ENCODE measurements around the gene FLRT1.

Gene FLRT1

GRCh38 chr11:64049509-64049908 lies 13.8 kb downstream of the FLRT1 start:
- no peak for DNase-seq

GRCh38 chr11:64051297-64051696 lies 15.6 kb downstream of the FLRT1 start:
- no peak for DNase-seq

DNA sequence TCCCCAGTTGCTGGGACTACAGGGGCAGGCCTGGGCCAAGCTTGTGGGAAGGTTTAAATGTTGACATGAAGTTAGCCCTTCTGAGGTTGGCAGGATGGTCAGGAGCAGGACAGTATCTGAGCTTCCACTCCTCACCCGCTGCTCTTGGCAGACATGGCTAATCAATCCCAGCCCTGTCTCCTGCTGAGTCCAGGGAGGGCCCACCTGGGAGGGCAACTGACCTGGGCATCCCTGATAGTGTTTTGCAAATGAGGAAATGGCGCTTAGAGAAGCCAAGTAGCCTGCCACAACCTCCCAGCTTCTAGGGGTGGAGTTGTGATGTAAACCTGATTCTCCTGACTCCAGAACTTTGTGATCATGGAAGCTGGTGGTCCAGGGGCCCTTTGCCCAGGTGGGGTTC lies 16.7 kb downstream of the FLRT1 start:
- DNase-seq = no peak

DNA sequence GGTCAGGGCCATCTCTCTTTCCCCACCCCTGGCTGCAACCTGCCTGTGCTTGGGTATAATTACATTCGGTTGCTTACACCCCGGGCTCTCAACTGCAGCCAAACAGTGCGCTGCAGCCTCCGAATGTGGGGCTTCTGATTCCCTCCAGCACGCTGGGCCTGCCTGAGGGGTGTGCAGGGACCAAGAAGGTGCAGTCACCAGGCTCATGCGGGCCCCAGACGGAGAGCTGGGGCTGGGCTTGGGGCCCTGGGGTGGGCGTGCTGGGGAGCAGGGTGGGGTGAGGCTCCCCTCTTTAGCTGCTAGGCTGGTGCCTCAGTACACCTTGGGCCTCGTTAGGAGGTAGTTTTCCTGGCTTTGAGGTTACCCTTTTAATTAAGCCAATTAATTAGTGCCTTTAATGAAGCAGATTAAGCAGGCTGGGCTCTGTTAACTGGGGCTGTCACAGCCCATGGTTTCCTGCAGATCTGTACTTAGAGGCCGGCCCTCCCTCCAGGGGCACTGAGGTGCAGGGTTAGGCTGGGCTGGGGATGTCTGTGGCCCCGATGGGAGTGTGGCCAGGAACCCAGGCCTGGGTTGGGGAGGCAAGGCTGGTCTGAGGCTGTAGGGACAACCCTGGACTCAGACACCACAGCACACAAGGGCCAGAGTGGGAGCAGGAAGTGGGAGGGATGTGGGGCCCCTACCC lies 17.3 kb downstream of the FLRT1 start:
- DNase-seq = no peak

DNA sequence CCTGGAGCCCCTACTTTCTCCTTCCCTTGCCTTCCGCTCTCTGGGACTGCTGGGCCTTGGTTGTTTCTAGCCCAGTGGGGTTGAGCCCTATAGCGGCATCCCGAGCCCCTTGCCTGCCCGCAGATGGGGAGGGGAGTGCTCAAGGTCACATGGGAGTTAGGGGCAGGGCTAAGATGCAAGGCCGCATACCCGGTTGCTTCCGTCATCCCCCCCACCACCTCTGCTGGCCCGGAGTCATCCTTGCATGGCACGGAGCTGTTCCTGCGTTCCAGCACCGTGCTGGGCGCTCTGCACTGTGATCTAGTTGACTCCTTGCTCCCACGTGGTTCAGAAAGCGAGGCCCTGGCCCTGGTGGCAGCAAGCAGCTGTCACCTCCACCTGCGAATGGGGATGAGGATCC lies 18.0 kb downstream of the FLRT1 start:
- DNase-seq = no peak

DNA sequence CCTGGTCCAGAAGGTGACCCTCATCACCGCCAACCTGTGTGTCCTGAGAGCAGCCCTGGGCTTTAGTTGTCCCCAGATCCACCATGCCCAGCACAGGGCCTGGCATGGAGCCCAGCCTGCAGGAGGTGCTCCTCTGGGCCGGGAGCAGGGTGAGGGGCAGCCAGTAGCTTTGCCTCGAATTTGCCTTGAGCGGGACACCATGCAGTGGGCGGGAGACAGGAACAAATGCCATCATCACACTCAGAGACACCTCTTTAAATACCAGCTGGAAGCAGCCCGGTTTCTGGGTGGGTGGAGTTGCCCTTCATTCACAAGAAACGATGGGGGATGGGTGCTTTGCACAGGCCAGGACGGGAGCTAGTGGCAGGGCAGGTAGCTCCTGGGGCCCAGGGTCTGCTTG lies 19.3 kb downstream of the FLRT1 start:
- no peak for DNase-seq

- DNase-seq = no peak
These were observed 20.6 kb downstream of the FLRT1 start for GRCh38 chr11:64056213-64056785.

GRCh38 chr11:64056861-64057260 lies 21.1 kb downstream of the FLRT1 start:
- no peak for DNase-seq

DNA sequence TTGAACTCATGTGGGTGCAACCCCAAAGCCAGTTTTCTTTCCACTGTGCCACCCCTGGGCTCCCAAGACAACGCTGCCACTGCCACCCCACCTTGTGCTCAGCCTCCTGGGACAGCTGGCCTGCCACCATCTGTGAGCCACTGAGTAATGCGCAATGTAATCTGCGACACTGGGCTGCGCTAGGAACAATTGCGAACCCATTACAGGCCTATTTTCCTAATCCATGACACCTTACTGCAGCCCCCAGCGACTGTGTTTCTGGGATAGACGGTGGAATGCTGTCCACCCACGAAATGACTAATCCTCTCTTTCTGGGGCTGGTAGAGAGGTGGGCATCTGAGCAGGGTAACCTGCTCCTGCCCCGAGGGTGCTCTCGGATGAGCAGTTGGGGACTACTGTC lies 22.2 kb downstream of the FLRT1 start:
- no peak for DNase-seq

DNA sequence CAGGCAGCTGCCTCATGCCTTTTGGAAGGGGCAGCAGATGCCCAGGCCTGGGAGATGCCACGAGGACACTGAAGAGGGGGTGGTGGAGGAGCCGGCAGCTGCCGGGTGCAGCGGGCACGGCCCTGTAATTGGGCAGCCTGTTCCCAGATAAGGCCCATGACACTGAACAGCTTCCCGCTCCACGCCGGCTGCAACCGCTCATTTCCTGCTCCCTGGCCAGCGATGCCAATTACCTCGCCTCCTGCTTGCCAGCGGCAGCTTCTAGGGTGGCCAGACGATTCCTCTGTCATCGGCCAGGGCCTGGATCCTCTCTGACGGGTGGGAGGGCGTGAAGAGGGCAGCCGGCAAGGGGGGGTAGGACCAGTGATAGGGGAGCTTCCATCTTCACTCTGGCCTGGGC lies 22.8 kb downstream of the FLRT1 start:
- DNase-seq = no peak

DNA sequence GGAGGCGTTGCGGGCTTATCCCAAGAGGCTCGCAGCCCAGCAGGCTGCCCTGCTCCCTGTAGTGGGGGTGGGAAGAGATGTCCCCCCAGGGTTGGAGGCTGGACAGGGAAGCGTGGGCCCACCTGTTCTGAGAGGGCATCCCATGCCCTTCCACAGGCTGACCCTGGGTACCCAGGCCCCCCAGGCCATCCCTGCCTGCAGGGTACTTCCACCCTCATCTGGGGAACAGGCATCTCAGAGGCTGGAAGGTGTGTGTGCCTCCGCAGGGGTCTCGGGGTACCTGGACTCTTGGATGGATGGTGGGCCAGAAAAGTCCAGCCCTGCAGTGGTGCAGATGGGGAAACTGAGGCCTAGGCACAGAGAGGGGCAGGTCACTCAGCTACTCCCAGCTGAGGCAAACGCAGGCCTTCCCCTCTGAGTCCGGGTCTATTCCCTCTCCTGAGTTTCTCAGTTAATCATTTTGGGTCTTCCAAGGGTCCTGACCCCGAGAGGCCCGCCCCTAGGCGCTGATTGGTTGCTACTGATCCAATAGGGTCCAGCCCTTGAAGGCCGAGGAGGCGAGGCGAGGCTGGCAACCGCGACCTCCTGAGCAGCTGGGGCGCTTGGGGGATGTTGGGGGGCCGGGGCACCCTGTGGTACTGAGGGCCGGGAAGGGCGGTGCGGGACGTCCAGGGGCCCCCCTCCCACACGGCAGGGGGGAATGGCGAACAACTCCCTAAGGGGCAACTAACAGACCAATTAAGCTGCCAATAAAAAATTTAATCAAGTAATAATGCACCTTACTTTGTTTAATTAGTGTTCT lies 23.8 kb downstream of the FLRT1 start:
- DNase-seq = no peak

- DNase-seq = no peak
These were observed 24.6 kb downstream of the FLRT1 start for GRCh38 chr11:64060263-64060860.

DNA sequence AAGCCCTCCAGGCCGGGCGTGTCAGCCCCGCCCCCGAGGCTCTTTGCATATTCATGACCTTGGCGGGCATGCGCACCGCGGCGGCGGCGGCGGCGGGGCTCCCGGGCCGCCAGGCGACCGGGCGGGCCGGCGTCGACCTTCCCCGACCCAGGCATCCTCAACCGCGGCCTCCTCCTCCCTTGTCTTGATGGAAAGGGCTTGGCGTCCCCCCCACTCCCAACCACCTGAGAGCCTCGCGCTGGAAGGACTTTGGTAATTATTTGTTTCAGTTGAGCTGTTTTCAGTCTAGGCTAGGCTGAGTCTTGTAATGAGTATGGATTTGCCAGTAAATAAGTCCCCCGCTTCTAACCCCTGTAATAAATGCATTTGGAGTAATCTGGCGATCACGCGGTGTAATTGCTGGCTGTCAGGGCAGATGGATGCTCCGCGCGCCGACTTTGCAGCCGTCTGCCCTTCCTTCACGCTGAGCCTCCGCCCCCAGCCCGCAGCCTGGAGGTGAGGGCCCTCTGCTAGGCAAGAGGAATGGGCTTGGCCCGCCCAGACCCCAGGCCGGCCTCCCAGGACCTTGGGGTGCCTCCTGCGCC lies 25.2 kb downstream of the FLRT1 start:
- no peak for DNase-seq

DNA sequence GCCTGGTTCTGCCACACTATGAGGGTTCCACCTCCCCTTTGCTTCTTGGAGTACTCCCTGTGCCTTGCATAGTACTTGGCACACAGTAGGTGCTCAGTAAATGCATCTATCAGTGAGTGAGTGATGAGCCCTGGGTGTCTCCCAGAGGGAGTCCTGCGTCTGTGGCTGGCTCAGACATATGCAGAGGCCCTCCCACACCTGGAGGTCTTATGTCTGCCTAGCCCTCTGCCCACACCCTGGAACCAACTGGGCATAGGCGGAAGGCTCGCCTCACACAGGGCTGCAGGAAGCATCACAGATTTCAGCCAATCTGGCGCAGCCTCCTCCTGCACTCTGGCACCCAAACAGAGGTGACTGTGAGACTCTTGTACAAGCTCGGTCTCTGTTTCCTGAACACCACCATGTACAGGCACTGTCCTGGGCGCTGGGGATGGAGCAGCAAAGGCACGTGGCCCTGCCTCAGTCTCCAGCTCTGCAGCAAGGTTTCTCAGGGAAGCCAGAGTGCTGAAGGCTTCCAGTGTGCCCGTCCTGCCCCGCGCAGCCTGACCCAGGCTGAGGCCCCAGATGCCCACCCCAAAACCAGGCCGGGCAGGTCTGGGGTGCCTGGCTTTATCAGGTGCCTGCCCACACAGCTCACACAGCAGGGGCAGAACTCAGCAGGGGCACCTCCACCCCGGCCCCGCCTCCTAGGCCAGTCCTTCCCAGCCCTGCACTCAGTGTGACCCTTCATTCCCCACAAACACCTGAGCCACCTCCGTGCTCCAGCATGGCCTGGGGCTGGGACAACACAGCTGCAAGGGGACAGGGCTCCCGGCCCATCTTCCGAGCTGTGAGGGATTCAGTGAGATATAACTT lies 26.7 kb downstream of the FLRT1 start:
- no peak for DNase-seq

- no peak for DNase-seq
These were observed 28.0 kb downstream of the FLRT1 start for GRCh38 chr11:64063777-64064176.

- no peak for DNase-seq
These were observed 28.8 kb downstream of the FLRT1 start for GRCh38 chr11:64064374-64065140.

DNA sequence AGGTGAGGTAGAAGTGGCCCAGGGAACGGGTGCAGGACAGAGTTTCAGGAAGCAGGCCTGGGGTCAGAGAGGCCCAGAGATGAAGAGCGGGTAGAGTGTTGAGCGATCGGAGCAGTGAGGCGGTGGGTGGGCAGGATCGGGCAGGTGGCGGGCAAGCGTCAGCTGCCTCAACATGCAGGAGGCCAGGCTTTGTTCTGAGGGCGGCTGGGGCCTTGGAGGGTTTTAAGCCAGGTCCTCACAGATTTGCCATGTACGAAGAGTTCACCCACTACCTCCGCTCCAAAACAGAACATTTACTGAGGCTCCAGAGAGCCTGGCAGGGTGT lies 29.4 kb downstream of the FLRT1 start:
- no peak for DNase-seq

- no peak for DNase-seq
These were observed 30.0 kb downstream of the FLRT1 start for GRCh38 chr11:64065712-64066111.

DNA sequence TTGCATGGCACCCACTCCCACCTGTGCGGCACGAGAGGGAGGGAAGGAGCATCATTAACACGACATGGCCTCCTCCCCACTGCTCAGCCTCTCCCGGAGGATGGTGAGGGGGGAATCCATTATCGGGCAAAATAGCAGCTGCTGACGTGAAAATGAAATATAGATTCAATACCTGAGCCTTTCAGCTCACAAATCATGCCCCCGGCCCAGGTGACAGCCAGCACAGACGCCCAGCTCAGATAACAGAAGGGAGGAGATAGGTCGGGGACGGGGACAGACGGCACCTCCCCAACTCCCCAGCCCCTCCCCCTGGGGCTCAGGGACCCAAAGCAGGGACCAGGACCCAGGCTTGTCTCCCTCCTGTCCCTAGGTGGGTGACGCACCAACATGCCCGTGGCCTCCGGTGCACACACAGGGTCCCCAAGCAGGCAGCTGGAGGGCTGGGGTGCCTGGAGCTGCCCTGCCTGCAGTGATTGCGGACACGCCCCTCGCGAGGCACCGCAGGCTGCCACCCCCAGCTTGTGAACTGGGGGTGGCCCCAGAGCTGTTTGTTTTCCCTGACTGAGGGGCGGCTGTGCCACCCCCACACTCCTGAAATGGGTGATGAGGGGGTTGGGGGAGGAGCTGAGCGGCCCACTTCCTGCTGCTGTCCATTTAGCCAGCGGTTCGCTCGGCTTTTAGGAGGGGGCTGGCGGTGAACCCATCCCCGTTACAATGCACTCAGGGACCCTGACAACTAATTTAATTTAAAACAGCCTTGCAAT lies 31.7 kb downstream of the FLRT1 start:
- no peak for DNase-seq

GRCh38 chr11:64068705-64069400 lies 33.1 kb downstream of the FLRT1 start:
- no peak for DNase-seq

All from OCI-M1 (cell line).